Endothelial cell of umbilical vein (primary cell): ENCODE results near the gene PDE3A. TPM values are rescaled to one million over a fixed set of nuclear protein-coding genes. Genes with fewer than 3 reads are reported as not detected.

Experiments
- BruUV-seq: library from RNA; stranded (reverse); fragments of 400-500 nt; replicated peaks from 2 replicates; lab custom pipeline; 2021; lab: Mats Ljungman, UMichigan
- CTCF ChIA-PET: fragments of 300-600, 350-600 bp; sonication (Branson Sonifier 250); formaldehyde crosslinking; loops from one replicate; lab custom pipeline; 2021; ENCODE audit warnings: antibody characterized with exemption, inconsistent platforms; lab: Charles Lee
- POLR2A ChIA-PET: fragments of 300-600, 350-600 bp; sonication (Branson Sonifier 250); formaldehyde crosslinking; loops from one replicate; lab custom pipeline; 2021; ENCODE audit warnings: antibody characterized with exemption, inconsistent platforms; lab: Charles Lee
- DNase-seq: peaks from one replicate; pipeline ENCODE4 v3.0.0-alpha.2; 2011; ENCODE audit warnings: low read depth, low spot score
- FAIRE-seq: peaks from 2 replicates; lab custom pipeline; 2011; peaks lifted over from hg19 to GRCh38; lab: Jason Lieb, UNC
- H2AFZ ChIP-seq: 2 replicates; pipeline ENCODE4 v1.6.0; 2012; ENCODE audit warnings: low read depth, low read length, control low read depth, inconsistent platforms
- H3K27ac ChIP-seq: 2 replicates; pipeline ENCODE4 v1.5.1; 2011; ENCODE audit warnings: low read depth, mild to moderate bottlenecking, control low read depth, low read length, moderate library complexity; ENCODE audit not compliant: insufficient read depth
- H3K27me3 ChIP-seq, 2 experiments: 2 replicates each; pipeline versions ENCODE4 v1.6.0 to v1.6.1; 2011; ENCODE audit warnings: low read length in 2 of 2, mixed read lengths in 1 of 2; ENCODE audit not compliant: control insufficient read depth in 2 of 2, insufficient read depth in 2 of 2
- H3K36me3 ChIP-seq, 2 experiments: 2 replicates in 1 of 2; 3 replicates in 1 of 2; pipeline ENCODE4 v1.5.1; 2011; ENCODE audit warnings: low read length in 2 of 2, mild to moderate bottlenecking in 1 of 2, moderate library complexity in 1 of 2; ENCODE audit not compliant: control insufficient read depth in 2 of 2, insufficient read depth in 2 of 2; ENCODE audit errors: extremely low read depth in 1 of 2
- H3K4me1 ChIP-seq: 3 replicates; pipeline ENCODE4 v1.5.1; 2011; ENCODE audit warnings: mild to moderate bottlenecking, low read length; ENCODE audit not compliant: control insufficient read depth, insufficient read depth; ENCODE audit errors: extremely low read depth
- H3K4me2 ChIP-seq: 2 replicates; pipeline ENCODE4 v1.6.1; 2011; ENCODE audit warnings: low read length, control low read depth, mixed read lengths; ENCODE audit not compliant: insufficient read depth
- H3K4me3 ChIP-seq, 3 experiments: fragments of 200-600 bp in 1 of 3; sonication (generic), shearing (Covaris generic) in 1 of 3; replicated peaks in 1 of 3; 2 replicates each; pipeline ENCODE4 v1.5.1; 2011 to 2016; ENCODE audit warnings: control low read depth in 3 of 3, low read length in 3 of 3, mild to moderate bottlenecking in 2 of 3, inconsistent platforms in 1 of 3, low read depth in 1 of 3, moderate library complexity in 1 of 3; ENCODE audit not compliant: insufficient read depth in 1 of 3
- H3K79me2 ChIP-seq: 2 replicates; pipeline ENCODE4 v1.6.0; 2012; ENCODE audit warnings: low read length, inconsistent platforms; ENCODE audit not compliant: control insufficient read depth, insufficient read depth
- H3K9ac ChIP-seq: replicated peaks from 2 replicates; pipeline ENCODE3; 2011; ENCODE audit warnings: low read length, control low read depth; ENCODE audit not compliant: insufficient read depth; ENCODE audit errors: extremely low read depth
- H3K9me1 ChIP-seq: replicated peaks from 3 replicates; pipeline ENCODE4 v1.6.0; 2011; ENCODE audit warnings: mild to moderate bottlenecking, low read length; ENCODE audit not compliant: control insufficient read depth, insufficient read depth; ENCODE audit errors: extremely low read depth
- H3K9me3 ChIP-seq: replicated peaks from 2 replicates; pipeline ENCODE4 v1.5.1; 2012; ENCODE audit warnings: low read length, inconsistent platforms; ENCODE audit not compliant: control insufficient read depth, insufficient read depth
- H4K20me1 ChIP-seq: replicated peaks from 2 replicates; pipeline ENCODE3; 2011; ENCODE audit warnings: mild to moderate bottlenecking, low read length; ENCODE audit not compliant: control insufficient read depth, insufficient read depth; ENCODE audit errors: extremely low read depth
- EZH2 ChIP-seq: IDR thresholded peaks from 2 replicates; pipeline ENCODE4 v1.6.1; 2012; ENCODE audit warnings: borderline replicate concordance, low read depth, mild to moderate bottlenecking, moderate library complexity, low read length, inconsistent platforms; ENCODE audit not compliant: severe bottlenecking
- FOS ChIP-seq: IDR thresholded peaks from 2 replicates; pipeline ENCODE4 v1.6.1; 2011; ENCODE audit warnings: mild to moderate bottlenecking, low read length, moderate library complexity, borderline replicate concordance; ENCODE audit not compliant: insufficient read depth
- GATA2 ChIP-seq: IDR thresholded peaks from 2 replicates; pipeline ENCODE4 v1.7.0; 2011; ENCODE audit warnings: low read depth, mild to moderate bottlenecking, moderate library complexity, mixed read lengths, low read length; ENCODE audit not compliant: insufficient read length, insufficient read depth
- JUN ChIP-seq: IDR thresholded peaks from 2 replicates; pipeline ENCODE4 v1.6.1; 2011; ENCODE audit warnings: borderline replicate concordance, low read depth; ENCODE audit not compliant: insufficient read length, insufficient read depth
- MAX ChIP-seq: IDR thresholded peaks from 2 replicates; pipeline ENCODE4 v1.6.1; 2011; ENCODE audit not compliant: insufficient read depth, insufficient read length
- MYC ChIP-seq: IDR thresholded peaks from one replicate; pipeline ENCODE4 v1.6.1; 2011; ENCODE audit warnings: mild to moderate bottlenecking, low read depth, low read length
- POLR2A ChIP-seq: IDR thresholded peaks from 2 replicates; pipeline ENCODE4 v1.6.1; 2012; ENCODE audit warnings: low read depth, mild to moderate bottlenecking, control low read depth, low read length
- POLR2AphosphoS5 ChIP-seq: IDR thresholded peaks from 2 replicates; pipeline ENCODE4 v1.6.1; 2012; ENCODE audit warnings: low read depth, mild to moderate bottlenecking, control low read depth, low read length, moderate library complexity; ENCODE audit not compliant: insufficient read depth
- dilution Hi-C: fragments of 300-500 bp; cut with MboI; formaldehyde crosslinking; loops from one replicate; pipeline ENCODE4 v1.15.0; 2019; ENCODE audit warnings: low sequenced_read_pairs; ENCODE audit not compliant: extremely low pct_ligation_motif_present
- intact Hi-C: fragments of 100-400 bp; cut with micrococcal nuclease; formaldehyde crosslinking; loops from one replicate; pipeline ENCODE4 v1.10.0; 2022
- polyA plus RNA-seq, 4 experiments: library from polyadenylated mRNA; depleted of rRNA in 3 of 4; stranded (reverse) in 3 of 4; unstranded in 1 of 4; fragments of >200 nt; gene quantifications; 2 replicates each; pipeline versions ENCODE4 v1.2.1 to v1.2.3, GENCODE V29; 2011 to 2012; ENCODE audit warnings: missing spikeins in 1 of 4
- total RNA-seq: library from RNA; stranded (reverse); gene quantifications from 2 replicates; pipeline ENCODE4 v1.2.3, GENCODE V29; 2021
- TF ChIP-seq, protein P1 (sequence below), 2 donors: IDR thresholded peaks; 1 replicate in 1 of 2; 2 replicates in 1 of 2; pipeline ENCODE4 v1.5.1; 2011; ENCODE audit warnings: low read length in 2 of 2, mild to moderate bottlenecking in 2 of 2, moderate library complexity in 2 of 2, control low read depth in 1 of 2, inconsistent platforms in 1 of 2, low read depth in 1 of 2; ENCODE audit not compliant: insufficient read depth in 1 of 2; ENCODE audit errors: extremely low read depth in 1 of 2

The PDE3A gene
- total and polyA plus RNA-seq, 2 donors (not counting 3 experiments of a cell fraction or from before 2014, with no cell fraction given), result 14.0 to 27.4 TPM

- H3K9ac ChIP-seq, result no peak overlapping the region
- POLR2A ChIA-PET, result no interaction called here
- H3K79me2 ChIP-seq, result no peaks in the 10 kb centered on the region
- no peaks in the 10 kb centered on the region for H3K9me1 ChIP-seq
- no peak for DNase-seq
- H3K27ac ChIP-seq, result no peak overlapping the region
- intact Hi-C loops, result no loop called here
- BruUV-seq, result no TSS peak
- H3K4me2 ChIP-seq, result no peak overlapping the region
- no peaks in the 10 kb centered on the region for H4K20me1 ChIP-seq
- H3K9me3 ChIP-seq, result no peaks in the 10 kb centered on the region
- FAIRE-seq, result no peak
- no peak overlapping the region for H2AFZ ChIP-seq
- H3K4me3 ChIP-seq, result no peak overlapping the region
- dilution Hi-C loops, result no loop called here
- H3K27me3 ChIP-seq, result no peaks in the 10 kb centered on the region
- TF ChIP-seq, protein P1, sequence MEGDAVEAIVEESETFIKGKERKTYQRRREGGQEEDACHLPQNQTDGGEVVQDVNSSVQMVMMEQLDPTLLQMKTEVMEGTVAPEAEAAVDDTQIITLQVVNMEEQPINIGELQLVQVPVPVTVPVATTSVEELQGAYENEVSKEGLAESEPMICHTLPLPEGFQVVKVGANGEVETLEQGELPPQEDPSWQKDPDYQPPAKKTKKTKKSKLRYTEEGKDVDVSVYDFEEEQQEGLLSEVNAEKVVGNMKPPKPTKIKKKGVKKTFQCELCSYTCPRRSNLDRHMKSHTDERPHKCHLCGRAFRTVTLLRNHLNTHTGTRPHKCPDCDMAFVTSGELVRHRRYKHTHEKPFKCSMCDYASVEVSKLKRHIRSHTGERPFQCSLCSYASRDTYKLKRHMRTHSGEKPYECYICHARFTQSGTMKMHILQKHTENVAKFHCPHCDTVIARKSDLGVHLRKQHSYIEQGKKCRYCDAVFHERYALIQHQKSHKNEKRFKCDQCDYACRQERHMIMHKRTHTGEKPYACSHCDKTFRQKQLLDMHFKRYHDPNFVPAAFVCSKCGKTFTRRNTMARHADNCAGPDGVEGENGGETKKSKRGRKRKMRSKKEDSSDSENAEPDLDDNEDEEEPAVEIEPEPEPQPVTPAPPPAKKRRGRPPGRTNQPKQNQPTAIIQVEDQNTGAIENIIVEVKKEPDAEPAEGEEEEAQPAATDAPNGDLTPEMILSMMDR (IDR thresholded peaks at IDR 0.05; ENCODE audit: extremely low read depth in 1 of 2, insufficient read depth in 1 of 2, low read depth in 1 of 2, low read length in 2 of 2), result no peak
- TF ChIP-seq POLR2A (no peak), MYC (no peak), POLR2AphosphoS5 (no peak), FOS (no peak), MAX (no peak), GATA2 (no peak), JUN (no peak), EZH2 (no peak)
- H3K4me1 ChIP-seq, result no peaks in the 10 kb centered on the region
- CTCF ChIA-PET, result interaction anchor here (0.7 kb wide), 1 partner anchor 11 kb away, joined by 4 read pairs; no protein-coding TSS in a partner anchor
- H3K36me3 ChIP-seq, result no peaks in the 10 kb centered on the region
Measured at GRCh38 chr12:20339060-20339459, 29.3 kb upstream of the PDE3A start.
